Measurements from ENCODE around the gene MRM1.

MRM1 gene

DNA sequence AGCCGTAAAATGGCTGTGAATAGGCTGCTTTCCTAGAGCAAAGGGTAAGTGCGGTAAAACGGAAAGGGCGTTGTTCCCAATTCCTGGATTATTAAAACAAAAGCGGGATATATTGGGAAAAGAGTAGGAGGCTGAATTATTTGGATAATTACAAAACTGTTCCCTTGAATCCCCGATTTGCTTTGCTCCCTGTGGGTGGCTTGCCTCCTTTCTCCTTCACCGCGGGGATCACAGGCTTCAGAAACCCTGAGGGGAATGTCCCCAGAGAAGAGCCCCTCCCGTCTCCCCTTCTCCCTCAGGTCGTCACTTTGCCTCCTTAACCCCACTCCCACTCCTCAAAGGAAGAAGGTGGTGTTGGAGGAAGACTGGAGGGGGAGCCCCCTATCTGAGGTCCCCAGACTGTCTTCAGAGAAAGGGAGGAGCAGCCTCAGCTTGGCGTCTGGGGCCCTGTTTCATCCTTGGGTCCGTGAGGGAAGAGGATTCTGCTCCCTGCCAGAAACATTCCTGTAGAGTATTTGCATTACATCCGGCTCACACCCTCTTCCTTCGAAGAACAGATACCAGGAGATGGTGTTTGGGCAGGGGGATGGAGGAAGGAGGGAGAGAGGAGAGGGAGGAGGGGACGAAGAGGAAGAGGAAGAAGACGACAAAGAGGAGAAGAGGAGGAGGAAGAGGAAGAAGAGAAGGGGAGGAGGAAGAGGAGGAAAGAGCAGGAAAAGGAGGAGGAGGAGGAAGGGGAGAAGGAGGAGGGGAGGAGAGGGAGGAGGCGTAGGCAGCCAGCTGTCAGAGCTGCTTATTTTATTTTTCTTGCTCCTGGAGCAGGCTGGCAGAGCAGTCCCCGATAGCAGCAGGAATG is 31.8 kb downstream of the MRM1 start:
- no peak for DNase-seq

DNA sequence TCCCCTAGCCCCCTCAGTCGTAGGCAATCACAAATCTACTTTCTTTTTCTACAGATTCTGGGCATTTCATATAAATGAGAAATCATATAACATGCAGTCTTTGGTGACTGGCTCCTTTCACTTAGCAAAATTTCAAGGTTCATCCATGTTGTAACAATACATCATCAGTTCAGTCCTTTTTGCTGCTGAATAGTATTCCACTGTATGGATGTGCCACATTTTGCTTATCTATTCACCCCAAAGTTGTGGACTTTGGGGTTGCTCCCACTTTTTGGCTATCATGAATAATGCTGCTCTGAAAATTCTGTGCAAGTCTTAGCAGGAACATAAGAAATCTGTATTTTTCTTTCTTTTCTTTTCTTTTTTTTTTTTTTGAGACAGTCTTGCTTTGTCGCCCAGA is 39.0 kb downstream of the MRM1 start:
- no peak for DNase-seq

GRCh38 chr17:36640836-36641235 is 39.5 kb downstream of the MRM1 start:
- DNase-seq = no peak

- no peak for DNase-seq
Measured at GRCh38 chr17:36641331-36641876, 40.0 kb downstream of the MRM1 start.

DNA sequence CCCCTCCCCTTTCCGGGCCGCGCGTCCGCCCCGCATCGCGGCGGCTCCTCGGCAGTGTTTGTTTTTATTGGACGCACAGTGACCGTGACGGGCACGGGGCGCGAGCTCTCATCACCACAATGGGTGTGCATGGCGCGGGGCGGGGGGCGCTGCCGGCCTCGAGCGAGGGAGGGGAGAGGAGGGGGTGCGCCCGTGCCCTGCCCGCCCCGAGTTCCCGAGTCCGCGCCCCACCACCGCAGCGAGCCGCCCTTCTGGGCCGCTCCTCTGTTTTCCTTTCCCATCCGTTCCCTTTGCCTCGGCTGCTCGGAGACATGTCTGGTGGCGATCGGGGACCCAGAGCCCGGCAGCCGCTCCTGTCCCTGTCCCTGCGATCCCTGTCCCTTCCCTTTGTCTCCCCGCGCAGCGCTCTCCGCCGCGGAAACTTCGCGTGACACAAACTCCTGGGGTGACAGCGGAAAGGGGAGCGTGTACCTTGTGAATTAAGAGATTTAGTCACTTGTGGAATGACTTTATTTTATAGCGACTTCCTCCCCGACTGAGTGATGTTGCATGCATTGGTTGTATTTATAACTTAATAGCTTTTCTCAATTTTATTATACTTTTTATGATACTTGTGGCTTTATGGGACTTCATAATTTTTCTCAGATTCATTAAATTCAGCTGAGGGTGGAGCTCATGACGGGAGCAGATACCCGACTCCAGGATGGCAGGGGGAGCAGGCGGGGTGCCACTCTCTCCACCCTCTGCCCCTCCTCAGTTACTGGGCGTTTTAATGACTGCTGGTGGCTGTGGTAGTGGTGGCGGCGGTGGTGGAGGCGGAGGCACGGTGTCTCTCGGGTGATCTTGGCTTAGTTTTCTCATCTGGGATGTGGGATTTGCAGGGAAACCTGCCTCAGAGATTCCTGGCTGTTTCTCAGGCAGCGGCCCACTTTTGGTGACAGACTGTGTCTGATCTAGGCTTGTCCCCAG is 40.8 kb downstream of the MRM1 start:
- no peak for DNase-seq

DNA sequence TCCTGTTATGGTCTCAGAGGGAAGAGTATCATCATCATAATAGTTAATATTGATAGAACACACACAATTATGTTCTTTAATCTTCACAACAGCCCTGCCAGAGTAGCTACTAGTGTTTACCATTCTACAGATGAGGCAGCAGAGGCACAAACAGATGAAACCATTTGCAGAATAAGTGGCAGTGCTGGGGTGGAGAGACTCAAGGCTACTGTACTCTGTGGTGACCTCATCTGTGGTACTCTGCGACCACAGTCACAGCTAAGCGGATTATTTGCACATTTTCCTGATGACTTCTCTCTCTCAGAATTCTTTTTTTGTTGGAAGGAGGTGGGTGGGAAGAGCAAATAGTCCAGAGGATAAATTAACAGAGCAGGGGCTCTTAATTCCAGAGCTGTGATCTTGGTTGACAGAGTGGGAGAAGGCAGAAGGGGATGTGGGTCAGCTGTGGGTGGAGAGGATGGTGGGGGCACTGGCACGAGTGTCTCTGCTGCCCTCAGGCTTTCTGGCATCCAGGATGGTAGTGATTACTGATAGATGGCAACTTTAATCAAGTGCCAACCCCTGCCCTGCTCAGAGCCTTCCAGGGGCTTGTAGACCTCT is 41.8 kb downstream of the MRM1 start:
- no peak for DNase-seq

- no peak for DNase-seq
Measured at GRCh38 chr17:36645422-36645821, 44.0 kb downstream of the MRM1 start.

DNA sequence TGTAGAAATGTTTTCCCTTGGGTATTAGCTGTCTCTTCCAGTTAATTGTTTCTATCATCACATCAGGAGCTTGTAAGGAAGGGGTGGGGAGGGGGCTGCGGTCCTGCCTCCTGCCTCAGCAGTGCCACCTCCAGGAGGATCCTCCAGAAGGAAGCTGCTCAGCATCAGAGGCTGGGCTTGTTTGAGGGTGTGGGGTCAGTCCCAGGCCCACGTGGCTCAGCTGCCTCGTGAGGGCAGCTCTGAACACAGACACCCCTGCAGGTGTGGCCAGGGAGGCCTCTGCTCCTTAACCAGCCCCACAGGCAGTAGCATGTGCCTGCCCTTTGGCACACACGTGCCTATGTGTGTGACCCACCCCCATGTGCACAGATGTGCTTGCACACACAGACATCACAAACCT is 46.3 kb downstream of the MRM1 start:
- DNase-seq = no peak

DNA sequence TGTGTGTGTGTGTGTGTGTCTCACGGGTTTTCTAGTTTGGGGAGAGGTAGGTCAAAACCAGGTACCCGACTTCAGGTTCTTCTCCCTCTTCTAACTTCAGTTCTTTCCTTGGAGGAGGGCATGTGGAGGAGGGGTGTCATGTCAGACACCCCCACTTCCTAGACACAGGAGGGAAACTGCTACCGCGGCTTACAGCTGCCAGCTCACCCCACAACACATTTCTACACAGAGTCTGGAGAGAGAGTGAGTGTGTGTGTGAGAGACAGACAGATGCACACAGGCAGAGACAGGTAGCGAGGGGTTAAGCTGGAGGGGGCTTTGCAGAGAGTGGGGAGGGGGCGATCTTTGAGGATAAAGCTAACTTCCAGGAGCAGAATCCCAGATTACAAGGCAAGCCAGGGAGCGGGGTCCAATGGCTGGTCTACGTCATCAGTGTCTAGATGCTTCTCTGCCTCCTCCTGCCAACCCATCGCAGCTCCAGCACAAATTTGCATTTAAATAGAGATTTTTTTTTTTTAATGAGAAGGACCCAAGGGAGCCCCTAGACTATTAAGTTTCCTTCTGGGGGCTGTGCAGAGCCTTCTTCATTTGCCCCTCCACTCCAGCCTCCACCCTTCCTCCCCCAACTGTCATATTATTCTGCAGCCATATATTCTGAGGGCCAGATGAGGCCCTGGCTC is 48.9 kb downstream of the MRM1 start:
- DNase-seq = peak; percentile 44

- no peak for DNase-seq
Measured at GRCh38 chr17:36653374-36653773, 52.0 kb downstream of the MRM1 start.

- no peak for DNase-seq
Measured at GRCh38 chr17:36653856-36654255, 52.5 kb downstream of the MRM1 start.

GRCh38 chr17:36655726-36656125 is 54.3 kb downstream of the MRM1 start:
- no peak for DNase-seq

- DNase-seq = no peak
Measured at GRCh38 chr17:36657390-36657762, 56.0 kb downstream of the MRM1 start.

DNA sequence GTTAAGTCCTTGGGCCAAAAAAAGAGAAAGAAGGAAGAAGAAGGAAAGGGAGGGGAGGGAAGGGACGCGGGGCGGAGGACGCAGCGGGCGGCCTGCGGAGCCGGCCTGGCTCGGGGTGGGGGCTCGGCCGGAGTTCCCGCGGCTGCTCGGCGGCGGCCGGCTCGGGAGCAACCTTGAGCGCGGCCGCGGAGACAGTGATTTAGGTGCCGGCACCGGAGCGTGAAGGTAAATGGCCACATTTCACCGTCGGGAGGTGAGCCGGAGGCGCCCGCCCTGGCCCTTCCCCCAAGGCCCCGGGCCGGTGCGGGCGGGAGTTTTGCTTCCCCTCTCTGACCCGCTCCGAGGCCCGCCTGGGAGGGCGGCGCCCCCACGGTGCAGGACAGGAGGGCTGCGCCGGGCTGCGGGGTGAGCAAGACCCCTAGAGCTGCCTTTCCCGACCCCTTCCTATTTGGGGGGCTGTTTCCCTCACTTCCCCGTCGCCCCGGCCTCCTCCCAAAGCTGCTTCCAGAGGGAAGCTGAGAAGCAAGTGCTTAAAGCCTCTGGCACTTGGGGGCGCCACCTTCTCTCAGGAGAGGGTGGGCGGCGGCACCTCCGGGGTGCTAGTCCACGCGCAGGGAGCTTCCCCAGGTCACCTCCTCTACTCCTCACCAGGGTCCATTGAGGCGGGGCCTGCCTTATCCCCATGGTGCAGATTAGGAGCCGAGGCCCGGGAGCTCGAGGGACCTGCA is 56.5 kb downstream of the MRM1 start:
- DNase-seq = no peak
